ENCODE results near the gene ABCG2.

The ABCG2 gene

DNA sequence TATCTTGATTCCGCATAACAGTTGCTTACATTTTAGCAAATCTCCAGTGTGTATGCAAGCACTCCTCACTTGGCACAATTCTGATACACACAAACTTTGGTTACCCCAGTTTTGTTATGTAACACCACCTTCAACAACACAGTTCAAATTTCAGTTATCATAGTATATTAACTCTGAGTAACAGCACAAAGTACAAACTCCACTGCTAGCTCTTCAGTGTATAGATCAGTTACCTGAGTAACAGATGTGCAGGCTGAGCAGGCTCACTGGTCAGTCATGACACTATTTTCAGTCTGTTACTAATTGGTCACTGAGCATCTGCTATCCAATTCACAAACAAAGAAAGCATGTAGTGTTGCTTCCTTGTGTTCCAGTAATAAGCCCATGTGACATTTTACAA is 95.6 kb downstream of the ABCG2 start:
- DNase-seq (ENCODE audit: low spot score) = no peak

GRCh38 chr4:88062311-88062710 is 96.1 kb downstream of the ABCG2 start:
- no peak for DNase-seq (ENCODE audit: low spot score)

GRCh38 chr4:88060431-88060830 is 98.0 kb downstream of the ABCG2 start:
- no peak for DNase-seq (ENCODE audit: low spot score)

DNA sequence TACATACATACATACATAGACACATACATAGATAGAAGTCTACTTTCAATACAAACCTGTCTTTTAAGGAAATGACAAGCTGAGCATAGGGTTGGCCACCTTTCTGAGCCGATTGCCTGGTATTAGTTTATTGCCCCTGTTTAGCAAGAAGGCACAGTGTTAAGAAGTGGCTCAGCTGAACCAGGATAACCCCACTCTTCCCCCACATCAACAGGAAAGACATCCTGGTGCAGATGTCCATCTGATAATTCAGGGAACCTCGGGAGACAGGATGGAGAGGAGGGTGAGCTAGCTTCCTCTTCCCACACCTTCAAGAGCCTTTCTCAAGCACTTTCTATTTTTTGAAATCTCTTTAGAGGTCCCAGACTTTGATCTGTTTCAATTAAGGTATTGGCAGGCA is 98.7 kb downstream of the ABCG2 start:
- DNase-seq (ENCODE audit: low spot score) = no peak

DNA sequence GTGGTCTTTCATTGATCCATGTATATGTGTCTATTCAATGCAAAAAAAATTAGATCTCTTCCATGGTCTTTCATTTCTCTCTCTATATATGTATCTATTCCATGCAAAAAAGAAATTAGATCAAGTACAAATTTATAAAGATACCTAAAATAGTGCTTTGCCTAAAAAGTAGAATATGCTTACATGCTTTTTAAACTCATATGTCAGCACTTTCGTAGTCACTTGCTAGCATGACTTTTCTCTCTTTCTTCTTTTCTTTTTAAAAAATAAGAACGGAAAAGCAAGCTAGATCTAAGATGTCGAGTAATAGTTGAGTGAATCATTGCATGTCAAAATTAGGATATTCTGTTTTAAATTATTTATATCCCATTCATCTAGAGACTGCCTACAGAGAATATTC is 100.1 kb downstream of the ABCG2 start:
- no peak for DNase-seq (ENCODE audit: low spot score)

- DNase-seq (ENCODE audit: low spot score) = peak; percentile 46
These were observed 103.5 kb downstream of the ABCG2 start for GRCh38 chr4:88054901-88055300.

GRCh38 chr4:88054229-88054628 is 104.2 kb downstream of the ABCG2 start:
- no peak for DNase-seq (ENCODE audit: low spot score)

DNA sequence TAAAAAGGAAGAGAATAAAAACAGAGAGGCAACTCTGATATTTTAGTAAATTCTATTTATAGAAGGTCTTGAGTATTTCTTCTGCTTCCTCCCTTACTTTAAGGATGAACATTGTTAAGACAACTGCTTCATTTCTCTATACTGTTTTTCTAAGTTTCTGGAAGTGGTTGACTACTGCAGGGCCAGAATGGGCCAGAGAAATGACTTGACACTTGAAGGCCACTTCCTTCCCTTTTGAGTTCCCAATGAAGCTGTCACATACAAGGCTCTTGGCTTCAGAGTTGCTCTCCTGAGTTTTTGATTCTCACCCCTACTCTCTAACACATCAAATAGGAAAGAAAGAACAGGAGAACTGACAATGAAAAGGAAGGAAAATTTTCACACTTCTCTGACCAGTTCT is 113.4 kb downstream of the ABCG2 start:
- DNase-seq (ENCODE audit: low spot score) = no peak

GRCh38 chr4:88043586-88044340 is 114.7 kb downstream of the ABCG2 start:
- no peak for DNase-seq (ENCODE audit: low spot score)

GRCh38 chr4:88043001-88043400 is 115.4 kb downstream of the ABCG2 start:
- no peak for DNase-seq (ENCODE audit: low spot score)

DNA sequence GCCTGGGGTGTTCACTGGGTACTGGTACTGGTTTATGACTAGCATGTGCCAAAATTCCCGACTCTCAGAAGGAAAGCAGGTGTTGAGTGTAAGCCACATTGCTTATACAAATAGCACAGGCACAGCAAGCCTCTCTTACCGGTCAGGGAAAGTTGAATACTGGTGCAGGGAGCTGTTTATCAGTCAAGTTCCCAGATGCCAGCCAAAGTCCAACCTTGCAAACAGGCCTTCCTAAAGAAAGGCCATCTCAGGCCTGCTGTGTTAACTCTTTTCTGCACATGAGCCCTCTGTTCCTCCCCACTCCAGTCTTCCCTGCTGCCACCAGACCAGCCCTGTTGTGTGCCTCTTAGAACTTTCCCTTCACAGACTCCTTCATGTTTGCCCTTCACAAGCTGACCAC is 116.8 kb downstream of the ABCG2 start:
- no peak for DNase-seq (ENCODE audit: low spot score)

GRCh38 chr4:88040707-88041106 is 117.7 kb downstream of the ABCG2 start:
- no peak for DNase-seq (ENCODE audit: low spot score)
